A549 (cell line): ENCODE results near the gene CHRNB1. TPM values are rescaled to one million over a fixed set of nuclear protein-coding genes. Genes with fewer than 3 reads are reported as not detected.
A peak's percentile ranks its signal among the peaks of the same experiment; 100 is the strongest.

Experiments used
- ATAC-seq, 2 experiments: fragments of 200-7000 bp in 1 of 2; fragments of >200 bp in 1 of 2; cut with Nextera tagmentation in 1 of 2; cut with Tn5 transposase in 1 of 2; 3 replicates each; pipeline versions ENCODE4 v1.8.0 to v1.9.1; 2018 to 2020; ENCODE audit warnings: mild to moderate bottlenecking in 1 of 2, moderate library complexity in 1 of 2
- CTCF ChIA-PET: fragments of 300-600 bp; sonication (Branson Sonifier 250); formaldehyde crosslinking; extraction: SDS; loops from one replicate; lab custom pipeline; 2021; ENCODE audit warnings: antibody characterized with exemption, inconsistent platforms; lab: Yijun Ruan, JAX
- POLR2A ChIA-PET: fragments of 350-600 bp; formaldehyde crosslinking; extraction: SDS; loops from one replicate; lab custom pipeline; 2021; ENCODE audit warnings: antibody characterized with exemption, inconsistent platforms; lab: Yijun Ruan, JAX
- DNase-seq, 2 experiments: peaks; one replicate each; pipeline versions ENCODE4 v3.0.0 to v3.0.0-alpha.2; 2011 to 2016; ENCODE audit warnings: low read depth in 1 of 2, low spot score in 1 of 2
- FAIRE-seq: peaks from 2 replicates; lab custom pipeline; 2011; peaks lifted over from hg19 to GRCh38; lab: Jason Lieb, UNC
- H3K27ac ChIP-seq, 2 experiments: fragments of >200 bp; sonication (Bioruptor Twin); formaldehyde crosslinking; 3 replicates each; pipeline ENCODE4 v1.5.1; 2016 to 2017
- H3K4me1 ChIP-seq: fragments of >200 bp; sonication (Bioruptor Twin); formaldehyde crosslinking; 3 replicates; pipeline ENCODE4 v1.6.1; 2016
- H3K4me2 ChIP-seq: fragments of >200 bp; sonication (Bioruptor Twin); formaldehyde crosslinking; 3 replicates; pipeline ENCODE4 v1.6.1; 2016
- H3K4me3 ChIP-seq: fragments of >200 bp; sonication (Bioruptor Twin); formaldehyde crosslinking; 3 replicates; pipeline ENCODE4 v1.5.1; 2016
- H3K9me3 ChIP-seq: fragments of >200 bp; sonication (Bioruptor Twin); formaldehyde crosslinking; 3 replicates; pipeline ENCODE4 v1.6.1; 2016
- BHLHE40 ChIP-seq: IDR thresholded peaks from 2 replicates; pipeline ENCODE4 v1.6.1; 2012; ENCODE audit warnings: low read depth, low read length, inconsistent platforms
- CBX2 ChIP-seq: fragments of 200-600 bp; sonication (generic); IDR thresholded peaks from 2 replicates; pipeline ENCODE4 v1.6.1; 2016; ENCODE audit warnings: low read depth, mild to moderate bottlenecking, borderline replicate concordance
- CBX8 ChIP-seq: fragments of 200-600 bp; sonication (generic); IDR thresholded peaks from 2 replicates; pipeline ENCODE4 v1.6.1; 2016
- CEBPB ChIP-seq, 2 experiments: fragments of >200 bp in 1 of 2; sonication (Bioruptor Twin) in 1 of 2; formaldehyde crosslinking in 1 of 2; IDR thresholded peaks; 2 replicates each; pipeline ENCODE4 v1.6.1; 2012 to 2016
- CHD2 ChIP-seq: fragments of 150-350 bp; IDR thresholded peaks from 2 replicates; pipeline ENCODE4 v1.6.1; 2014; ENCODE audit warnings: low read length; ENCODE audit not compliant: partially characterized antibody
- CHD4 ChIP-seq: fragments of 200-600 bp; sonication (generic); IDR thresholded peaks from 2 replicates; pipeline ENCODE4 v1.6.1; 2016; ENCODE audit warnings: antibody characterized with exemption, mild to moderate bottlenecking, borderline replicate concordance
- ESRRA ChIP-seq: fragments of 150-350 bp; IDR thresholded peaks from 2 replicates; pipeline ENCODE4 v1.6.1; 2014; ENCODE audit warnings: mild to moderate bottlenecking, low read length, borderline replicate concordance
- GATA3 ChIP-seq: IDR thresholded peaks from 2 replicates; pipeline ENCODE4 v1.6.1; 2012; ENCODE audit warnings: borderline replicate concordance
- HDAC2 ChIP-seq: fragments of 200-600 bp; sonication (generic); IDR thresholded peaks from 2 replicates; pipeline ENCODE4 v1.6.1; 2016
- HOXB13 ChIP-seq: fragments of 250-450 bp; sonication (Bioruptor Pico); IDR thresholded peaks from 2 replicates; pipeline ENCODE4 v1.5.0; 2020; ENCODE audit warnings: low read depth, mild to moderate bottlenecking, moderate library complexity
- HOXB5 ChIP-seq: fragments of 250-450 bp; sonication (Bioruptor Pico); IDR thresholded peaks from 2 replicates; pipeline ENCODE4 v1.5.0; 2020; ENCODE audit warnings: mild to moderate bottlenecking, moderate library complexity
- JUNB ChIP-seq: fragments of >200 bp; sonication (Bioruptor Twin); formaldehyde crosslinking; IDR thresholded peaks from 2 replicates; pipeline ENCODE4 v1.6.1; 2016
- KDM1A ChIP-seq: fragments of 200-600 bp; sonication (generic); IDR thresholded peaks from 2 replicates; pipeline ENCODE4 v1.6.1; 2016; ENCODE audit warnings: low read depth, mild to moderate bottlenecking
- KDM5A ChIP-seq: fragments of 200-600 bp; sonication (generic); IDR thresholded peaks from 2 replicates; pipeline ENCODE4 v1.6.1; 2016; ENCODE audit warnings: antibody characterized with exemption, mild to moderate bottlenecking
- MAZ ChIP-seq: fragments of 150-350 bp; IDR thresholded peaks from 2 replicates; pipeline ENCODE4 v1.6.1; 2014; ENCODE audit warnings: antibody characterized with exemption, low read depth, low read length, borderline replicate concordance
- MYC ChIP-seq: IDR thresholded peaks from 2 replicates; pipeline ENCODE4 v1.6.1; 2012; ENCODE audit warnings: mild to moderate bottlenecking, inconsistent platforms, low read length, improper control_type of control experiment, borderline replicate concordance
- NFE2L2 ChIP-seq: fragments of 150-350 bp; conservative IDR thresholded peaks from 2 replicates; pipeline ENCODE4 v1.6.1; 2014; ENCODE audit warnings: low read length
- NPAS2 ChIP-seq: fragments of 250-450 bp; sonication (Bioruptor Pico); IDR thresholded peaks from 2 replicates; pipeline ENCODE4 v1.8.0; 2022; ENCODE audit warnings: mild to moderate bottlenecking, moderate library complexity, borderline replicate concordance
- POLR2A ChIP-seq: IDR thresholded peaks from 2 replicates; pipeline ENCODE4 v1.6.1; 2012; ENCODE audit warnings: mild to moderate bottlenecking, low read length
- RAD21 ChIP-seq, 2 experiments: fragments of >200 bp in 1 of 2; sonication (Bioruptor Twin) in 1 of 2; formaldehyde crosslinking in 1 of 2; IDR thresholded peaks in 1 of 2; conservative IDR thresholded peaks in 1 of 2; 2 replicates in 1 of 2; 3 replicates in 1 of 2; pipeline ENCODE4 v1.6.1; 2012 to 2018; ENCODE audit warnings: inconsistent platforms in 1 of 2
- RCOR1 ChIP-seq: fragments of 150-350 bp; IDR thresholded peaks from 2 replicates; pipeline ENCODE4 v1.6.1; 2014; ENCODE audit warnings: antibody characterized with exemption, low read length, low read depth
- RFX5 ChIP-seq: fragments of 450-650 bp; IDR thresholded peaks from 2 replicates; pipeline ENCODE4 v1.7.1; 2014; ENCODE audit warnings: antibody characterized with exemption, mild to moderate bottlenecking, moderate library complexity
- ZFP36 ChIP-seq: fragments of 450-650 bp; IDR thresholded peaks from 2 replicates; pipeline ENCODE4 v1.6.1; 2014; ENCODE audit warnings: borderline replicate concordance; ENCODE audit not compliant: partially characterized antibody
- WGBS: methylation state at CpG from one replicate; pipeline ENCODE4 v1.1.6; 2017; ENCODE audit errors: missing lambda C conversion rate; 5-methylcytosine and 5-hydroxymethylcytosine counted together
- polyA plus RNA-seq, 4 experiments: library from polyadenylated mRNA; depleted of rRNA in 3 of 4; stranded (reverse); fragments of >200 nt; fragmentation: RNase III in 1 of 4; extraction: RNeasy Plus Mini Kit Qiagen cat#74134 plus additional on column Dnase treatment in 1 of 4; gene quantifications; 2 replicates in 3 of 4; 3 replicates in 1 of 4; pipeline ENCODE4 v1.2.3, GENCODE V29; 2011 to 2017
- TF ChIP-seq, protein P1 (sequence below): IDR thresholded peaks from 2 replicates; pipeline ENCODE4 v1.6.1; 2012
- TF ChIP-seq, protein P2 (sequence below): fragments of >200 bp; sonication (Bioruptor Twin); formaldehyde crosslinking; IDR thresholded peaks from 3 replicates; pipeline ENCODE4 v1.6.1; 2016
- TF ChIP-seq, protein P3 (sequence below): fragments of >200 bp; sonication (Bioruptor Twin); formaldehyde crosslinking; IDR thresholded peaks from 2 replicates; pipeline ENCODE4 v1.6.1; 2016
- TF ChIP-seq, protein P4 (sequence below): fragments of 450-650 bp; IDR thresholded peaks from 2 replicates; pipeline ENCODE4 v1.6.1; 2014; ENCODE audit warnings: antibody characterized with exemption
- TF ChIP-seq, protein P5 (sequence below): fragments of 250-450 bp; sonication (Bioruptor Pico); IDR thresholded peaks from 2 replicates; pipeline ENCODE4 v1.5.0; 2020; ENCODE audit warnings: low read depth, mild to moderate bottlenecking, moderate library complexity

CHRNB1 gene
- polyA plus RNA-seq, 2 of the 4 experiments (the other 2 are of a cell fraction), result 6.5 to 8.4 TPM

DNA sequence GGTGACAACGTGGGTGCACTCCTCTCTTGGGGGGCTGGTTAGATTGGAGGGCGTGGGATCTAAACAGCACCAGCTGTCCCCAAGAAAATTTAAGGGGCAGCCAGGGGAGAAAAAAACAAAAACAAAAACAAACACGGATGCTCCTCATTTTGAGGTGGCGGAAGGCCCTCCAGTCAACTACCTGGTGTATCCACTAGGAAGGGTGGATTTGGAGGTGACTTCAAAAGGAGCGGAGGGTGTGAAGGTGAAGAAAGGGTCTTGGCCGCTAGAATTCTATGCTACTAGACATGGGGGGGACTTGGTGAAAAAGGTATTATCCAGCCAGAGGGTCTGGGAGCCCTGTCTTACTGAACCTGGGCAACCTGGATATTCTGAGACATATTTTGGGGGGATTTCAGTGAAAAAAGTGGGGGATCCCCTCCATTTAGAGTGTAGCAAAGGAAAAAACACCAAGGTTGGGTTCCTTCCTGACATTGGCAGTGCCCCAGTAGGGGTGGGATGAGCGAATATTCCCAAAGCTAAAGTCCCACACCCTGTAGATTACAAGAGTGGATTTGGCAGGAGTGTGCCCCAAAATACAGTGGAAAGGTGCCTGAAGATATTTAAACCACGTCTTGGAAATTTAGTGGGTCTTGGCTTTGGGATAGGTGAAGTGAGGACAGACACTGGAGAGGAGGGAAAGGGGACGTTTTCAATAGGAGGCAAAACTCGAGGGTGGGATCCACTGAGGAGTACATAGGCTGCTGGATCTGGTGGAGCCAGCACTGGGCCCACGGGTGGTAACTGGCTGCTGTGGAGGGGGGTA is 6.0 kb upstream of the CHRNB1 start:
- no peak for DNase-seq
- ATAC-seq, result no peak
- ChIA-PET CTCF (interaction anchor here (0.6 to 17.0 kb wide), 12 partner anchors 13 to 177 kb away, joined by 3 to 342 read pairs (median 15); partner anchors contain the start of genes CHRNB1, KCTD11, SENP3 and SLC35G6), POLR2A (interaction anchor here (0.6 kb wide), 2 partner anchors 19 to 43 kb away, joined by 3 to 5 read pairs; partner anchors contain the start of gene SPEM1)
- TF ChIP-seq, protein P1, sequence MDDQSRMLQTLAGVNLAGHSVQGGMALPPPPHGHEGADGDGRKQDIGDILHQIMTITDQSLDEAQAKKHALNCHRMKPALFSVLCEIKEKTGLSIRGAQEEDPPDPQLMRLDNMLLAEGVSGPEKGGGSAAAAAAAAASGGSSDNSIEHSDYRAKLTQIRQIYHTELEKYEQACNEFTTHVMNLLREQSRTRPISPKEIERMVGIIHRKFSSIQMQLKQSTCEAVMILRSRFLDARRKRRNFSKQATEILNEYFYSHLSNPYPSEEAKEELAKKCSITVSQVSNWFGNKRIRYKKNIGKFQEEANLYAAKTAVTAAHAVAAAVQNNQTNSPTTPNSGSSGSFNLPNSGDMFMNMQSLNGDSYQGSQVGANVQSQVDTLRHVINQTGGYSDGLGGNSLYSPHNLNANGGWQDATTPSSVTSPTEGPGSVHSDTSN, result no peak
- no peak for TF ChIP-seq KDM5A
- TF ChIP-seq, protein P2, sequence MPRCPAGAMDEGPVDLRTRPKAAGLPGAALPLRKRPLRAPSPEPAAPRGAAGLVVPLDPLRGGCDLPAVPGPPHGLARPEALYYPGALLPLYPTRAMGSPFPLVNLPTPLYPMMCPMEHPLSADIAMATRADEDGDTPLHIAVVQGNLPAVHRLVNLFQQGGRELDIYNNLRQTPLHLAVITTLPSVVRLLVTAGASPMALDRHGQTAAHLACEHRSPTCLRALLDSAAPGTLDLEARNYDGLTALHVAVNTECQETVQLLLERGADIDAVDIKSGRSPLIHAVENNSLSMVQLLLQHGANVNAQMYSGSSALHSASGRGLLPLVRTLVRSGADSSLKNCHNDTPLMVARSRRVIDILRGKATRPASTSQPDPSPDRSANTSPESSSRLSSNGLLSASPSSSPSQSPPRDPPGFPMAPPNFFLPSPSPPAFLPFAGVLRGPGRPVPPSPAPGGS, result no peak
- no peak for TF ChIP-seq CBX8
- TF ChIP-seq RFX5, result no peak
- TF ChIP-seq KDM1A, result no peak
- TF ChIP-seq, protein P3, sequence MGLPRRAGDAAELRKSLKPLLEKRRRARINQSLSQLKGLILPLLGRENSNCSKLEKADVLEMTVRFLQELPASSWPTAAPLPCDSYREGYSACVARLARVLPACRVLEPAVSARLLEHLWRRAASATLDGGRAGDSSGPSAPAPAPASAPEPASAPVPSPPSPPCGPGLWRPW, result no peak
- TF ChIP-seq JUNB, result no peak
- Histone ChIP-seq H3K4me3 (peak overlapping the region; percentile 52), H3K9me3 (no peaks in the 10 kb centered on the region), H3K27ac (peak overlapping the region in 1 of 2 experiments; percentile 85; a peak in 3 of 6 replicates), H3K4me2 (peak overlapping the region; percentile 98), H3K4me1 (peaks cover 32% of the 10 kb centered on the region)
- WGBS, result 77% methylated on average over 11 of the region's 11 CpGs
- FAIRE-seq, result no peak

DNA sequence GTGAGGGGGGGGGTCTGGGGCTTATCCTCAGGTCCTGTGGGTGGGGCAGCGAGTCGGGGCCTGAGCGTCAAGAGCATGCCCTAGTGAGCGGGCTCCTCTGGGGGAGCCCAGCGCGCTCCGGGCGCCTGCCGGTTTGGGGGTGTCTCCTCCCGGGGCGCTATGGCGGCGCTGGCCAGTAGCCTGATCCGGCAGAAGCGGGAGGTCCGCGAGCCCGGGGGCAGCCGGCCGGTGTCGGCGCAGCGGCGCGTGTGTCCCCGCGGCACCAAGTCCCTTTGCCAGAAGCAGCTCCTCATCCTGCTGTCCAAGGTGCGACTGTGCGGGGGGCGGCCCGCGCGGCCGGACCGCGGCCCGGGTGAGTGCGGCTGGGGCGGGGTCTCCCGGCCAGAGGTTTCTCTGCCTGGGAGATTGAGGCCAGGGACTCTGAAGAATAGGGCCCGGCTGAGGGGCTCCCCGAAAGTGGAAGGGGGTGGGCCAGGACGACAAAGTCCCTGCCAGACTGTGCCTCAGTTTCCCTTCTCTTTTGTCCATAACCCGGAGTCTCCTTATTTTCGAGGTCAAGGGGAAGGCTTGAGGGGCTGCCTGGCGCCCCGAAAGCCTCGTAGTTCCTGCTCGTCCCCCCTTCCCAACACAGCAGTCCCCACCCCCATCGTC is 5.3 kb upstream of the CHRNB1 start, which contains the start of gene FGF11:
Gene FGF11, plus strand, starts transcription at position 51 of the 651 bp plus-strand sequence. Its CDS starts 109 bp downstream, at position 160.
- ATAC-seq (no peak), FAIRE-seq (no peak), DNase-seq (no peak)
- H3K4me2 ChIP-seq, result peak within 1 kb of the TSS; percentile 98
- 29% methylated on average over 29 of the region's 50 CpGs for WGBS
- CTCF ChIA-PET, result interaction anchor here (0.6 to 17.0 kb wide), 9 partner anchors 18 to 197 kb away, joined by 3 to 342 read pairs (median 8); partner anchors contain the start of genes CHRNB1, KCTD11, SENP3 and TMEM95
- H3K4me1 ChIP-seq, result peaks cover 37% of the 10 kb centered on the region
- H3K27ac ChIP-seq, result peak within 1 kb of the TSS; percentile 65 to 85
- H3K4me3 ChIP-seq, result peak within 1 kb of the TSS; percentile 52
- POLR2A ChIA-PET, result interaction anchor here (0.6 to 1.4 kb wide), 4 partner anchors 9 to 46 kb away, joined by 3 to 6 read pairs (median 4); partner anchors contain the start of gene SPEM1
- no peaks in the 10 kb centered on the region for H3K9me3 ChIP-seq
- no peak for TF ChIP-seq CBX2
- TF ChIP-seq ESRRA, result no peak
- TF ChIP-seq CHD2, result no peak
- TF ChIP-seq ZFP36, result no peak
- TF ChIP-seq RAD21 (conservative IDR thresholded peaks at IDR 0.05 in 1 of 2, IDR thresholded peaks at IDR 0.05 in 1 of 2), result no peak
- no peak for TF ChIP-seq MAZ
- no peak for TF ChIP-seq NFE2L2
- no peak for TF ChIP-seq HOXB13 (CRISPR knock-in tag)
- TF ChIP-seq POLR2A, result peak; percentile 5
- no peak for TF ChIP-seq HOXB5
- TF ChIP-seq CEBPB (IDR thresholded peaks at IDR 0.05), result no peak
- no peak for TF ChIP-seq NPAS2 (CRISPR knock-in tag)
- TF ChIP-seq BHLHE40, result no peak
- TF ChIP-seq CHD4, result no peak
- TF ChIP-seq, protein P2, result no peak
- TF ChIP-seq, protein P4, sequence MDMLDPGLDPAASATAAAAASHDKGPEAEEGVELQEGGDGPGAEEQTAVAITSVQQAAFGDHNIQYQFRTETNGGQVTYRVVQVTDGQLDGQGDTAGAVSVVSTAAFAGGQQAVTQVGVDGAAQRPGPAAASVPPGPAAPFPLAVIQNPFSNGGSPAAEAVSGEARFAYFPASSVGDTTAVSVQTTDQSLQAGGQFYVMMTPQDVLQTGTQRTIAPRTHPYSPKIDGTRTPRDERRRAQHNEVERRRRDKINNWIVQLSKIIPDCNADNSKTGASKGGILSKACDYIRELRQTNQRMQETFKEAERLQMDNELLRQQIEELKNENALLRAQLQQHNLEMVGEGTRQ, result no peak
- TF ChIP-seq MYC, result no peak
- no peak for TF ChIP-seq CBX8
- no peak for TF ChIP-seq GATA3
- TF ChIP-seq, protein P5, sequence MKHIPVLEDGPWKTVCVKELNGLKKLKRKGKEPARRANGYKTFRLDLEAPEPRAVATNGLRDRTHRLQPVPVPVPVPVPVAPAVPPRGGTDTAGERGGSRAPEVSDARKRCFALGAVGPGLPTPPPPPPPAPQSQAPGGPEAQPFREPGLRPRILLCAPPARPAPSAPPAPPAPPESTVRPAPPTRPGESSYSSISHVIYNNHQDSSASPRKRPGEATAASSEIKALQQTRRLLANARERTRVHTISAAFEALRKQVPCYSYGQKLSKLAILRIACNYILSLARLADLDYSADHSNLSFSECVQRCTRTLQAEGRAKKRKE (CRISPR knock-in tag), result no peak
- no peak for TF ChIP-seq RCOR1
- TF ChIP-seq HDAC2, result no peak
- TF ChIP-seq, protein P1, result peak; percentile 52; the same call in 1 of the 2 replicates
